ENCODE results near the gene OPRD1.

GRCh38 chr1:28855969-28856368 lies 44.0 kb downstream of the OPRD1 start:
- TF ChIP-seq EZH2 (IDR thresholded peaks at IDR 0.05; ENCODE audit: low read depth): no peak
- no peak for TF ChIP-seq CTCF (conservative IDR thresholded peaks at IDR 0.05)
